ENCODE data around the gene TIMELESS. TPM values are rescaled to one million over a fixed set of nuclear protein-coding genes. Genes with fewer than 3 reads are reported as not detected.

The TIMELESS gene
- total and polyA plus RNA-seq, 4 donors = 5.1 to 17.6 (median 10.3) TPM

DNA sequence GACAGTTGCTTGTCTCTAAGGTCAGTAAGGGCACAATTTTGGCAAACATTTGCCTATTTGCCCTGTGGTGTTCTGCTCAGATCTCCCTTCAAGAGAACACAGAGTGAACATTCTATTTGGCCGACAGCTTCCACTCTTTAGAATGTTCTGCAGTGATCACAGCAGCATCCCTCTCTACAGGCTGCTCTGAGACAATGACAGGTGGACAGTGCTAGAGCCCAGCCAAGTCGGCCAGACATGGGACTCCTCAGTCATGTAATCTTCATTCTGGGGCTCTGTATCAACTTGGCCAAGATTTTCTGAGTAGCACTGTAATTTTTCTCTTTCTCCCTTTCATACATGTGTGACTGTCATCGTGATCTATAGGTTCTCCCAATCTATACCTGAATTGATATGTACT is 34.8 kb downstream of the TIMELESS start (continued):
- TF ChIP-seq, protein P1, sequence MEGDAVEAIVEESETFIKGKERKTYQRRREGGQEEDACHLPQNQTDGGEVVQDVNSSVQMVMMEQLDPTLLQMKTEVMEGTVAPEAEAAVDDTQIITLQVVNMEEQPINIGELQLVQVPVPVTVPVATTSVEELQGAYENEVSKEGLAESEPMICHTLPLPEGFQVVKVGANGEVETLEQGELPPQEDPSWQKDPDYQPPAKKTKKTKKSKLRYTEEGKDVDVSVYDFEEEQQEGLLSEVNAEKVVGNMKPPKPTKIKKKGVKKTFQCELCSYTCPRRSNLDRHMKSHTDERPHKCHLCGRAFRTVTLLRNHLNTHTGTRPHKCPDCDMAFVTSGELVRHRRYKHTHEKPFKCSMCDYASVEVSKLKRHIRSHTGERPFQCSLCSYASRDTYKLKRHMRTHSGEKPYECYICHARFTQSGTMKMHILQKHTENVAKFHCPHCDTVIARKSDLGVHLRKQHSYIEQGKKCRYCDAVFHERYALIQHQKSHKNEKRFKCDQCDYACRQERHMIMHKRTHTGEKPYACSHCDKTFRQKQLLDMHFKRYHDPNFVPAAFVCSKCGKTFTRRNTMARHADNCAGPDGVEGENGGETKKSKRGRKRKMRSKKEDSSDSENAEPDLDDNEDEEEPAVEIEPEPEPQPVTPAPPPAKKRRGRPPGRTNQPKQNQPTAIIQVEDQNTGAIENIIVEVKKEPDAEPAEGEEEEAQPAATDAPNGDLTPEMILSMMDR (IDR thresholded peaks at IDR 0.05; ENCODE audit: low read depth, low read length, missing input control) = no peak
- TF ChIP-seq, protein P2, sequence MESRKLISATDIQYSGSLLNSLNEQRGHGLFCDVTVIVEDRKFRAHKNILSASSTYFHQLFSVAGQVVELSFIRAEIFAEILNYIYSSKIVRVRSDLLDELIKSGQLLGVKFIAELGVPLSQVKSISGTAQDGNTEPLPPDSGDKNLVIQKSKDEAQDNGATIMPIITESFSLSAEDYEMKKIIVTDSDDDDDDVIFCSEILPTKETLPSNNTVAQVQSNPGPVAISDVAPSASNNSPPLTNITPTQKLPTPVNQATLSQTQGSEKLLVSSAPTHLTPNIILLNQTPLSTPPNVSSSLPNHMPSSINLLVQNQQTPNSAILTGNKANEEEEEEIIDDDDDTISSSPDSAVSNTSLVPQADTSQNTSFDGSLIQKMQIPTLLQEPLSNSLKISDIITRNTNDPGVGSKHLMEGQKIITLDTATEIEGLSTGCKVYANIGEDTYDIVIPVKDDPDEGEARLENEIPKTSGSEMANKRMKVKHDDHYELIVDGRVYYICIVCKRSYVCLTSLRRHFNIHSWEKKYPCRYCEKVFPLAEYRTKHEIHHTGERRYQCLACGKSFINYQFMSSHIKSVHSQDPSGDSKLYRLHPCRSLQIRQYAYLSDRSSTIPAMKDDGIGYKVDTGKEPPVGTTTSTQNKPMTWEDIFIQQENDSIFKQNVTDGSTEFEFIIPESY (IDR thresholded peaks at IDR 0.05) = no peak
- TF ChIP-seq RAD21 (IDR thresholded peaks at IDR 0.05) (no peak), RXRA (IDR thresholded peaks at IDR 0.05) (no peak), JUND (IDR thresholded peaks at IDR 0.05) (no peak), FOXA2 (IDR thresholded peaks at IDR 0.05) (no peak)

DNA sequence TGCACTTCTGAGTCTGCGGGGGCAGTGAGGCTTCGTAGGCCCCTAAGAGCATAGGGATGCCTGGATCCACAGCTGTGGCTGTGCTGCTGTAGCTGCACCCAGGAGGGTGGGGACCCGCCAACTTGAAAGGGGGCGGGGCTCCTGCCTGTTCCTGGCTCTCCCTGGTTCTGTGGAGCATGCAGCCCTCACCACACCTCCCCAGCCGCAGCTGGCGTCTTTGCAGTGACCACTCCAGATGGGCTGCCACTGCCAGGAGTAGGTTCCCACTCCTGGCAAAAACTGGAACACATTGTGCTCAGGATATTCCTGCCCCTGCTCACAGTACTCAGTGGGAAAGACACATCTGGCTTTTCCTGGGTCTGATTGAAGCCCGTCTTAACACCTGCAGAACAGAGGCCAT is 35.8 kb downstream of the TIMELESS start:
- TF ChIP-seq RAD21 (IDR thresholded peaks at IDR 0.05) (no peak), GABPA (IDR thresholded peaks at IDR 0.05 in 1 of 2, conservative IDR thresholded peaks at IDR 0.05 in 1 of 2) (no peak), SP1 (IDR thresholded peaks at IDR 0.05) (no peak), FOXA1 (IDR thresholded peaks at IDR 0.05) (no peak), FOXA2 (IDR thresholded peaks at IDR 0.05) (no peak), RXRA (IDR thresholded peaks at IDR 0.05) (no peak), NR2F2 (IDR thresholded peaks at IDR 0.05) (no peak), TAF1 (conservative IDR thresholded peaks at IDR 0.05) (no peak), JUND (IDR thresholded peaks at IDR 0.05) (no peak)
- TF ChIP-seq, protein P3, sequence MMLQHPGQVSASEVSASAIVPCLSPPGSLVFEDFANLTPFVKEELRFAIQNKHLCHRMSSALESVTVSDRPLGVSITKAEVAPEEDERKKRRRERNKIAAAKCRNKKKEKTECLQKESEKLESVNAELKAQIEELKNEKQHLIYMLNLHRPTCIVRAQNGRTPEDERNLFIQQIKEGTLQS (IDR thresholded peaks at IDR 0.05) = no peak
- TF ChIP-seq, protein P4, sequence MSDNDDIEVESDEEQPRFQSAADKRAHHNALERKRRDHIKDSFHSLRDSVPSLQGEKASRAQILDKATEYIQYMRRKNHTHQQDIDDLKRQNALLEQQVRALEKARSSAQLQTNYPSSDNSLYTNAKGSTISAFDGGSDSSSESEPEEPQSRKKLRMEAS (IDR thresholded peaks at IDR 0.05) = no peak
- TF ChIP-seq, protein P1 (IDR thresholded peaks at IDR 0.05; ENCODE audit: low read depth, low read length, missing input control) = no peak
- peaks cover 0 to 8% (median 2%) of the 10 kb centered on the region in 4 donors for H3K36me3 ChIP-seq (ENCODE audit: control insufficient read depth in 4 of 4, insufficient read depth in 3 of 4, low read depth in 1 of 4, low read length in 3 of 4)
- peaks cover 2 to 18% (median 8%) of the 10 kb centered on the region in 4 donors for H3K4me1 ChIP-seq (ENCODE audit: control insufficient read depth in 4 of 4, insufficient read depth in 4 of 4, low read length in 3 of 4)
- no peaks in the 10 kb centered on the region for H3K9me3 ChIP-seq (ENCODE audit: control insufficient read depth in 4 of 4, low read length in 3 of 4)
- H3K27ac ChIP-seq (ENCODE audit: low read depth in 1 of 2, low read length in 2 of 2) = no peak overlapping the region
- H3K9ac ChIP-seq (ENCODE audit: low read depth in 1 of 2, low read length in 2 of 2) = no peak overlapping the region
- WGBS = 96% methylated on average over 7 of the region's 7 CpGs
- no peaks in the 10 kb centered on the region for H3K27me3 ChIP-seq (ENCODE audit: control insufficient read depth in 4 of 4, insufficient read depth in 4 of 4, low read length in 3 of 4)
- DNase-seq (ENCODE audit: low spot score) = no peak
- no peak overlapping the region for H3K4me3 ChIP-seq (ENCODE audit: low read depth in 1 of 3, low read length in 3 of 3)

All from liver (tissue), 9 donors.